Activated CD4-positive, alpha-beta T cell treated with anti-CD3 and anti-CD28 coated beads, Interleukin-2, amount 50 U/mL, for 24 hours (primary cell): ENCODE data around the gene ABCG1.
A peak's percentile ranks its signal among the peaks of the same experiment; 100 is the strongest.

Experiments
- DNase-seq, 2 donors: peaks; one replicate each; pipeline ENCODE4 v3.0.0-alpha.2; 2020; ENCODE audit warnings: low read depth in 1 of 2, low spot score in 1 of 2

Gene ABCG1

GRCh38 chr21:42214081-42214750 lies 4.7 kb upstream of the ABCG1 start:
- DNase-seq, result no peak

GRCh38 chr21:42214921-42215320 lies 4.0 kb upstream of the ABCG1 start:
- no peak for DNase-seq

- DNase-seq, result no peak
Measured at GRCh38 chr21:42215942-42216725, 2.8 kb upstream of the ABCG1 start.

- DNase-seq, result no peak
Measured at GRCh38 chr21:42216726-42217572, 2.0 kb upstream of the ABCG1 start.

GRCh38 chr21:42219606-42220137 lies 732 bp downstream of the ABCG1 start:
- DNase-seq, result no peak

GRCh38 chr21:42220138-42220701 lies 1.3 kb downstream of the ABCG1 start:
- peak in 1 of 2 donors; percentile 48 for DNase-seq

- no peak for DNase-seq
Measured at GRCh38 chr21:42221581-42222345, 2.8 kb downstream of the ABCG1 start.

- DNase-seq, result no peak
Measured at GRCh38 chr21:42222386-42222785, 3.4 kb downstream of the ABCG1 start.

GRCh38 chr21:42222821-42223390 lies 4.0 kb downstream of the ABCG1 start:
- DNase-seq, result no peak

GRCh38 chr21:42223826-42224575 lies 5.1 kb downstream of the ABCG1 start:
- no peak for DNase-seq

GRCh38 chr21:42225042-42225441 lies 6.1 kb downstream of the ABCG1 start:
- DNase-seq, result no peak

- DNase-seq, result no peak
Measured at GRCh38 chr21:42225571-42226155, 6.7 kb downstream of the ABCG1 start.

- DNase-seq, result no peak
Measured at GRCh38 chr21:42226626-42227025, 7.7 kb downstream of the ABCG1 start.

GRCh38 chr21:42227909-42228708 lies 9.2 kb downstream of the ABCG1 start:
- peak; percentile 62 to 86 for DNase-seq

- no peak for DNase-seq
Measured at GRCh38 chr21:42228709-42229220, 9.8 kb downstream of the ABCG1 start.

- no peak for DNase-seq
Measured at GRCh38 chr21:42229676-42230075, 10.7 kb downstream of the ABCG1 start.

GRCh38 chr21:42230178-42230577 lies 11.2 kb downstream of the ABCG1 start:
- DNase-seq, result no peak

GRCh38 chr21:42230636-42231035 lies 11.7 kb downstream of the ABCG1 start:
- DNase-seq, result no peak
